Activated CD8-positive, alpha-beta memory T cell treated with anti-CD3 and anti-CD28 coated beads, Interleukin-2, amount 50 U/mL, for 24 hours (primary cell): ENCODE measurements around the gene ZNF599.
A peak's percentile ranks its signal among the peaks of the same experiment; 100 is the strongest.

ENCODE experiments used
- DNase-seq: peaks from one replicate; pipeline ENCODE4 v3.0.0-alpha.2; 2020; ENCODE audit errors: extremely low read depth

The ZNF599 gene

DNA sequence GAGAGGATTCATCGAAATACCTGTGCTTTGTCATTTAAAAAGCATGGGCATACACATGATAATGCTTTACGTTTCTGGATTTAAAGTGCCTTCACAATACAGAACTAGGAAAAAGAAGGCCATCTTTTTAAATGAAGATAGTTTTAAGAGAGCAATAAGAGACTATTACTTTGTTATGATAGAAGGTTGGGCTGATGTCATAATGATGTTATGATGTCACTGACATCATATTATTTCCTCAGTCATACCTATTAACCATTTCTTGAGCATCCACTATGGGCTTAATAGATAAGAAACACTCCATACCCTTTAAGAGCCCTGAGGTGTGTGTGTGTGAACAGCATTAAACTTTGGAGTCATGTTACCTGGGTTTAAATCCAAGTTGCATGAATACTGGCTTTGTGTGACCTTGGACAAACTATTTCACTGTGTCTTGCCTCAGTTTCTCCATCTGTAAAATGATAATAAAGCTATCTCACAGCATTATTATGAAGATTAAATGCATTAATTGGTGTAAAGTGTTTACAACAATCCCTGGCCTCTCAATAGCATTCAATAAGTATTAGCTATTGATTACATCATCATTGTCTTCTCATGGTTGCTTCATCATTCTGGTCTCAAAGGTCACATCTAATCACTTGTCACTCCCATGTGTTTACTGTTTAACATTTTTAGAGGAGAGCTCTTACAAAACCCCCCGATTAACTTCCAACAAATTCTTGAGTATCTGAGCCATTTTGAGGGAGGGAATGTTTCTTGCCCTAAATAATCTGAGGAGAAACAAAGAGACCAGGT is 27.9 kb downstream of the ZNF599 start:
- DNase-seq: no peak

DNA sequence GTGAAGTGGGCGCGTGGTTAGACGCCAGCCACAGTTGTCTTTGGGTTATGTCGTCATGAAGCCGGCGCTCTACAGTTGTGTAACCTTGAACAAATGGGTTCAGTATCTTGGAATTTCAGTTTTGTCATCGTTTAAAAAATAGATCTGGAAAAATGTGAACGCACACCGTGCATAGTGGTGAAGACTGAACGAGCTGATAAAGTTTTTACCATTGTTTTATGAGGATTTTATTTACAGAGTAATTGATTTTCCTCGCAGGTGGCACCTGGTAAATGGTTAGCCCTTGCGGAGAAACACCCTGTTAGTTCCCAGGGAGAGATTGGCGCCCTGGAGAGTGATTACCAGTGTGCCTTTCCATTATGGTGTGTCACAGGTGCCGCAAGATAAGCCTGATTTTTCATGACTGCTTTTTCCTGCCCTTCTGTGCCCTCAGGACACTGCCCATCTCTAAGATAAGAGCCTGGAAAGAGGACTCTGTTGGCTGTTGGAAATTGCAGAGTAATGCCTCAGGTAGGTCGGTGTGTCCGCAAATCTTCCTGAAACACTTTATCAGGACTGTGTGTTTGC is 38.4 kb downstream of the ZNF599 start:
- no peak for DNase-seq

DNA sequence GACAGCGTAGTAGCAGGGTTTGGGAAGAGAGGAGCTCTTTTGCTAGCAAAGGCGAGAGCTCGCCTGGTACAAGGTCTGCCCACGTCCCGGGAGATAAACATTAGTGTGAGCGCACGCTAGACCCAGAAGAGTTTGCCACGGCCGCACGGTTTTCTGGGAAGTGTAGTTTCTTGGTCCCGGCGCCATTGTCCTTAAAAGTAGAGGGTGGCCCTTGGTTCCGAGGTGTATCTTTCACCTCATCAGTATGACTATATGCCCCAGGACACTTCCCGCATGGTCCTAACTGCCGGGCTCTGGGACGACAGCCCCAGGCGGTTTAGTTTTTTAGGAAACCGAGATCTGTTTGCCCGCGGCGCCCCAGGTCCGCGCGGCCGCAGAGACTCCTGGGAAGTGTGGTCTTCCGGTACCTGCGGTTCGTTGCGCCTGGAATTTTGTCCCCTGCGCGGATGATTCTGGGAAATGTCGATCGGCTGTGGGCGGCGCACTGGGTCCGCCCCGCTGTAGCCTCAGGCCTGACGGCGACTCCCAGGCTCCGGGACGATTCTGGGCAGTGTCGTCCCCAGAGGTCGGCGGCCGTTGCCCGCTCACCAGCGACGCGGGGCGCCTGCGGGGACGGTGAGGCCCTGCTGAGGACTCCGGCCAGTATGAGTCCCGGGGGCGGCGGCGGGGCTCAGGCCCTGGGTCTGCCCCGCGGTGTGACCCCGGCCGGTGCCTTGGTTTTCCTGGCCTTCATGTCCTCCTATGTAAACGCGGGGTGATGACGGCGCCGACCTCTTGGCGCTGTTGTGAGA is 39.1 kb downstream of the ZNF599 start, which contains the start of gene ZNF181:
Gene ZNF181 (plus strand): TSS at position 498 of the 791 bp plus-strand sequence. CDS start 795 bp downstream, outside the sequence.
- peak; percentile 61 for DNase-seq

DNA sequence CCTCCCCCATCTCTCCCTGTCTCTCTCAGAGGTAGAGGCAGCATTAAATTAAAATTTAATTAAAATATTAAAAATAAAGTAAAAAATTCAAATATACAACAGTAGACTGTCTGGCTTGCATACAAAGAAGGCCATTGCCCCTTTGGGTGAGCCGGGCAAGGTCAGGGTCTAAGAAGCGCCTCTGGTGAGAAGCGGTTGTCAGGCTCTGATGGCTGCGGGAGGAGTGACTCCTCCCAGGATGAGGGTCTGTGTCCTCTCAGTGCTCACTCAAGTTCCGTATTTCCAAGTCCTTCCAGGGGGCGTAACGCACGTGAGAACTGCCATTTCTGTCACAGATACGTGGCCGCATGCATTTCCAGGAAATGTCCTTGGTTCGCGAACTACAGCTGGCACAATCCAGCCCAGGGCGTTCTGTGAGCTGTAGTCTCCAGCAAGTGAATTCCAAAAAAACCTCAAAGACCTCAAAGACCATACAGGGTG is 39.7 kb downstream of the ZNF599 start:
- DNase-seq: no peak

DNA sequence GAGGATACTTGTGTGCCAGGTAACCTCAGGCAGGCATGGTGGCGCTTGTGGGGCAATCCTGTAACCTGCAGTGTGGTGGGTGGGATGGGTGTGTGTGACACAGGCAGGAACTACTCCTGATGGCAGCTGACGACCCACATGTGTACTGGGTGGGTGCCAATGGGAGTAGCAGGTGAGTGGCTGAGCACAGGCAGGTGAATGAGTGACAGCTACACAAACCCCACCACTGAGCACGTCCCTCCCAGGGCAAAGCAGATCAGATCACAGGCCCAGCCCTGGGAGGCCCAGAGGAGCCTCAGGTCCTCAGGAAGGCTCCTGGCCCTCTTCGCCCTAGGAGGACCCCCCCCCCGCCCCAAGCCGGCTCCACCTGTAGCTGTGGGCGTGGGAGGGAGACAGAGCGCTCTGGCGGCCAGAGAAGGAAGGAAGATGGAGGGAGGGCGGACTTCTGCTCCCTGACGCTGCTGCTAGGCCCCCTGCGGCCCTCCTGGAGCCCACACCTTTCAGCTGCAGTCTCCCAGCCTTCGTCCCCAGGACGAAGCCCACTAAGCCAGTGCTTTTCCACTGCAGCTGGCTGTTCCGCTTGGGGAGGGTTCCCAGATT is 40.3 kb downstream of the ZNF599 start:
- no peak for DNase-seq

DNA sequence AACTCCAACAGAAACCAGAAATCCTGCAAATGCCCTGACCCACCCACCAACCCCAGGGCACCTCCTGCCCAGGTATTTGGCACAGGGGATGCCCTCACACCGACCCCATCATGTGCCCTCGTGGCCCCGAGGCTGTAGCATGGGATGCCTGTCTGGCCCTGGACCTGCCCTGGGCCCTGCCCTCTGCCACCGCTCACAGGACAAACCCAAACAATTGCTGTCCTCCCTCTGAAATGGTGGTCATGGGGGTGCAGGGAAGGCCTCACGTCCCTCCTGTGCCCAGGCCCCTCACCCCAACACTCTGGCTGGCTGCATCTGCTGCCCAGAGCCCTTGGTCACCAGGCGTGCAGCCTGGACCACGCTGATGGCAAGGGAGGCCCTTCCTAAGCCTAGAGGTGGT is 41.1 kb downstream of the ZNF599 start:
- DNase-seq: no peak

DNA sequence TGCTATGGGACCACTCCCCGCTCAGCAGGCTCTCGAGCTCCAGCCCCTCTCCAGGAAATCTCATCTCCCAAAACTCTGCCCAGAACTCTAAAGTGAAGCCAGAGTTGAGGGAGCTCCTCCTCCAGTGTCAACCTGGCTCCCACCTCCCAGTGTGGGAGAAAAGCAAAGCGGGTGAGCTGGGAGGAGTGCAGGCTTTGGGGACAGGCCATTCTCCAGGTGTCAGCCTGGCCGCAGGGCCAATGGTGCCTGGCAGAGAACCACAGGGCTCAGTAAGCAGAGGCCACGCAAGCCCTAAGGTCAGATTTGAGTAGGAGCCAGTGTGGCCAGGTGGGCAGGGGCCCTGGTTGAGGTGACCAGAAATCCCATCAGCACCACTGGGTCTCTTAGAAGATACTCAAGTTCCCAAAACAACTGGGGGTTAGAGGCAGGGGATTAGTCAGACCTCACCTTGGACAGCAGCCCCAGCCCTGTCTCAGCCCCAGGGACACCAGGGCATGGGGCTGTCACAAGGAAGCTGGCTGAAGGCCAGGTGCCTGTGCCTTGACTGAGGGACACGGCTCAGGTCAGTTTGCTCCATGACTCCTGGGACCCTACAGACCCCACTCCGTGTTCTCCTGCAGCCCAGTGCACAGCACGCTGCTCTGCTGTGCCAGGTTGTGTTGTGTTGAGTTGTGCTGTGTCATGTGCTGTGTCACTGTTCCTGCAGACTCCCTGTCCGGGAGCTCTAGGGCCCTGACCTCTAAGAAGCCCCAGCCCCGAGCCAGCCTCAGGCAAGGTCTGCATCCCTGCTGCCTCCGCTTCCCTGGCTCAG is 41.8 kb downstream of the ZNF599 start:
- DNase-seq: no peak

DNA sequence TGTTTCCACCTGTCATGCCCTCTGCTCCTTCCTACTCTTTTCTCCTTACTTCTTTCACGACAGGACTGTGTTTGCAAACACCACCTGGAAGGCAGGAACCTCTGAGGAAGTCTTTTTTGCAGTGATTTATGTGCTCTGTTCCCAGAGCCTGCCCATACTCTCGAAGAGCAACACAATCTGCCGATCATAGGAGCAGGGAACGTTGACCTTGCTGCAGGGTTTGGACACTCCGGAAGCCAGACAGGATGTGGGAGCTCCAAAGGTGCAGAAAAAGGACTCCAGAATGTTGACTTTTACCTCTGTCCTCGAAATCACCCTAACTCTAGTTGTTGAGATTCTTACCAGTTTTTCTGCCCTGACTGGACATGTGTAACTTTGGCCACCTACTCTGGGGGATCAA is 47.6 kb downstream of the ZNF599 start:
- DNase-seq: no peak

DNA sequence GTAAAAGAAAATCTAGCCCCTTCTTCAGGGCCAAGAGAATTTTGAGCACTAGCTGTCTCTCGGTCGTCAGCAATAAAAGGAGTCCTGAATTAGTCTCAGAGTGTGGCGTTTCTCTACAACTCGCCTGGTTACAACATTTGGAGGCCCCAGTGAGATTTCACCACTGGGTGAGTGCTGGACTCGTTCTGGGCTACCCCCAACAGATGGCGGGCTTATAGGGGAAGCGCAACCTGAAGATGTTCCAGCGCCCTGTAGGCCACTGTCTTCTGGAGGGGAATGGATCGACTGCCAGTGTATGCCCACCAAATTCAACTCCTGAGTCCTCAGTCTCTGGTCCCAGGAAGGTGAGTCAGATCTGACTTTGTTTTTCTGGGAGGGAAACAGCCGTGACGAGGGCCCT is 50.7 kb downstream of the ZNF599 start:
- no peak for DNase-seq

DNA sequence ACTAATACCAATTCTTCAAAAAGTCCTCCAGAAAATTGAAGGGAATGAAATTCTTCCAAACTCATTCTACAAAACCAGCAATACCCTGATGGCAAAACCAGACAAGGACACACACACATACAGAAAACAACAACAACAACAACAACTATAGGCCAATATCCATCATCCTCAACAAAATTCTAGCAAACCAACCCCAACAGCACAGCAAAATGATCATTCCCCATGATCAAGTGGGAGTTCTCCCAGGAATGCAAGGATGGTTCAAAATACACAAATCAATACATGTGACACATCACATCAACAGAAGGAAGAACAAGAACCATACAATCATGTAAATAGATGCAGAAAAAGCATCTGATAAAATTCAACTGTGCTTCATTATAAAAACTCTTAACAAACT is 57.7 kb downstream of the ZNF599 start:
- DNase-seq: no peak

DNA sequence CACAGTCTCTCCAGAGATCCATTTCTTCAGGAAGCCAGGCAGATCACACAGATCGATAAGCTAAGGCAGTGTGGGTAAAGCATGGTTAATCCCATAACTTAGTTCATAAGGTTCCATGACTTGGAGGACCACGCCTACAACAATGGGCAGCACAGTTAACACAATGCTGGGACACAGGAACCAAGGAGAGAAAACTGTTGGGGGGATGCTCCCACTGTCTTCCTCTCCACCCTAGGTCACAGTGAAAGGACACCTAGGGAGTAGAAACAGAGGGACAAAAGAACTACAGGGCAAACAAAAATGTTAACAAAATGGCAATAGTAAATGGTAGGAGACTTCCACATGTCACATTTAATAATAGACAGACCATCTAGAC is 59.8 kb downstream of the ZNF599 start:
- no peak for DNase-seq

DNA sequence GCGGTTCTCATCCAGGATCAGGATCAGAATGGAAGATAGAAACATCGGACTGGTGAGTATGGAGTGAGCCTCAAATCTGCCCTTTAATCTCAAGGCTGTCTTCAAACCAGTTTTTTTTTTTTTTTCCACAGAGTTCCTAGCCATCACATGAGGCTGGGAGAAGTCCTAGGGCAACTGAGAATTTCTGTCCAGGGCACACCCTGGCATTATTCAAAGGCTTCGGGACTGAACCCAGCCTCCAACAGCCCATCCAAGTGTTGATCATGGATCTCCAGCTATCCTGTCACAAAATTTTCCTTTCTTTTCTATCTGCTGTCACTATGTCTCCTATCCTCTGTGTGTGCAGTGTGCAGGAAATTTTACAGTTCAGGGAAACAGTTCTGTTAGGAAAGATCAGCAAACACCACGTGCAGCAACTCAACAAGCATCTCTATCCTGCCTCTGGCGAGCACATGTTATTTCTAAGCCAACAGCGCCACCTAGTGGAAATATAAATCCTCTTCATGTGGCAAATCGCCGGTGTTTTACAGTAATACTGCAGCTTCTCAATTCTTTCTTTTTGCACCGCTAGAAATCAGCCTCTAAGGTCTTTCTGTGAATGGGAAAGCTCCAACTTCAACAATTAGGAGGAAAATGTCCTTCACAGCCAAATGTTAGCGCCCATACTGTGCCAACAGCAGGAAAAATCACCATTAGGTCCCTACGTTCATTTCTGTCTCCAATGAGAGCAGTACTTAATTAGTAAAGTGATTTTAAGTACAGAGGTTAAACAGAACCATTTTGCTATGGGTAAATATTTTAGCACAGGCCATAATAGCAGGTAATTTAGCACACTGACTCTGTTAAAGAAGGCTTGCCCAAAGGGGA is 60.4 kb downstream of the ZNF599 start:
- DNase-seq: peak; percentile 39

DNA sequence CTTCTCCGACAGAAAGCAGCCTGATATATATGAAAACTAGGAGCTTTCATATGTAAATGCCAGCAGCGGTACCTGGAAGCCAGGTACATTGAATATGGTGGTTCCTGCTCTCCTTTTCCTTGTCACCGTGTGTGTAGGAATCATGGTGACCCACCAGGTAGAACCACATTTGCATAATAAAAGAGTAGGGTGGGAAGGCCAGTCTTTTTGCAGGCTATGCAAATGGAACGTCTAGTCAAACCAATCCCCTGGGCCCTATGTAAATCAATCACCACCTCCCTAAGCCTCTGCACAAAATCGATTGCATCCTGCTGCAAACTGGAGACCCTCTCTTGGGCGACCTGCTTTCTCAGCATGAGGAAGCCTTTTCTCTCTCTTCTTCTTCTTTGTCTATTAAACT is 61.1 kb downstream of the ZNF599 start:
- DNase-seq: no peak
